ENCODE data around the gene TPSD1. TPM values are rescaled to one million over a fixed set of nuclear protein-coding genes. Genes with fewer than 3 reads are reported as not detected.

The TPSD1 gene
- total RNA-seq, 1 experiment from 2014 or later = 0.26 TPM

DNA sequence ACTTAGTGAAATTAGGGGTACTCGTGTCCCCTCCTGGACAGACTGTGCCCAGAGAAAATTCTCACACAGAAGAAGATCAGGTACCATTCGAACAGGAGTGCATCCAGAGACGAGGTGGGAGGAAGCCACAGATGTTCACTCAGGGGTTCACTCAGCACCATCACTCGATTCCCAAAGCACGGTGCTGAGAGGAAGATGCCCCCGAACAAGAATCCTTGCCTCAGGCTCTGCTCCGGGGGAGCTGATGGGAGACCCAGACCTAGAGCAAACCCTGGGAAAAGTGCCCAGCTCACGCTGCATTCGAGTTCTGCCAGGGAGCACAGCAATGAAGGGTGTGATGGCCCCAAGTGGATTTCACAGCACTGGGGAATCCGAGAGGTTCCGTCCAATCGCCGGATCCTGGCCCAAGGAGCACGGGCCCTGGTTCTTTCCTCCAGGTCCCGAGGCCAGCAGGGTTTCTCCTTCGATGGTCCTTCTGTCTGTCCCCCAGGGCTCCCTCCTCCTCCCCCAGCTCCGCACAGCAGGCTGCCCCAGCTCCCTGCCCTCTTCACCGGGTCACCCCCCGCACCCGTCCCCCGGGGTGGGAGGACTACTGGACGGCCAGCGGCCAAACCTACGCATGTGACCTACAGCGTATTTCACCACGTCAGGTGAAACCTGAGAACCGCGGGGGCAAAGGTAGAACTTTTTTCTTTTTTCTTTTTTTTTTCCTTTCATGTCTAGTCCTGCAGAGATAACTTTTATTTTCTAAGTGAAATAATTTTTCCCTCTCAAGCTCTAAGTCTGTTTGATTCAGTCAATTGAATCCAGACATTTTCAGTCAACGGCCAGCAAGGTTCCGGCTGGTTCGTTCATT lies 43.4 kb downstream of the TPSD1 start:
- BruUV-seq (replicated peaks) = no TSS peak
- in situ Hi-C loops (cut with HindIII; ENCODE audit: low pct_unique_long_range_greater_than_20kb, low sequenced_read_pairs) = no loop called here
- Histone ChIP-seq H3K9me3 (ENCODE audit: control insufficient read depth, insufficient read depth, low read depth, low read length) (no peaks in the 10 kb centered on the region), H3K4me1 (ENCODE audit: control insufficient read depth, insufficient read depth, low read length) (peaks cover 19% of the 10 kb centered on the region), H3K36me3 (ENCODE audit: control insufficient read depth, insufficient read depth, low read length) (no peaks in the 10 kb centered on the region), H3K27me3 (ENCODE audit: control insufficient read depth, insufficient read depth, low read length) (no peaks in the 10 kb centered on the region), H3K27ac (ENCODE audit: low read length) (peak overlapping the region; percentile 21), H3K4me3 (ENCODE audit: low read depth in 2 of 2, low read length in 2 of 2) (no peak overlapping the region)
- ChIA-PET CTCF (no interaction called here), POLR2A (interaction anchor here (0.6 kb wide), 1 partner anchor 28 kb away, joined by 3 read pairs; no protein-coding TSS in a partner anchor)
- ATAC-seq = no peak
- no peak for TF ChIP-seq TCF7L2 (IDR thresholded peaks at IDR 0.05; ENCODE audit: low read depth, low read length)
- no peak for TF ChIP-seq POLR2AphosphoS5 (IDR thresholded peaks at IDR 0.05; ENCODE audit: low read depth, low read length)
- TF ChIP-seq, protein P1, sequence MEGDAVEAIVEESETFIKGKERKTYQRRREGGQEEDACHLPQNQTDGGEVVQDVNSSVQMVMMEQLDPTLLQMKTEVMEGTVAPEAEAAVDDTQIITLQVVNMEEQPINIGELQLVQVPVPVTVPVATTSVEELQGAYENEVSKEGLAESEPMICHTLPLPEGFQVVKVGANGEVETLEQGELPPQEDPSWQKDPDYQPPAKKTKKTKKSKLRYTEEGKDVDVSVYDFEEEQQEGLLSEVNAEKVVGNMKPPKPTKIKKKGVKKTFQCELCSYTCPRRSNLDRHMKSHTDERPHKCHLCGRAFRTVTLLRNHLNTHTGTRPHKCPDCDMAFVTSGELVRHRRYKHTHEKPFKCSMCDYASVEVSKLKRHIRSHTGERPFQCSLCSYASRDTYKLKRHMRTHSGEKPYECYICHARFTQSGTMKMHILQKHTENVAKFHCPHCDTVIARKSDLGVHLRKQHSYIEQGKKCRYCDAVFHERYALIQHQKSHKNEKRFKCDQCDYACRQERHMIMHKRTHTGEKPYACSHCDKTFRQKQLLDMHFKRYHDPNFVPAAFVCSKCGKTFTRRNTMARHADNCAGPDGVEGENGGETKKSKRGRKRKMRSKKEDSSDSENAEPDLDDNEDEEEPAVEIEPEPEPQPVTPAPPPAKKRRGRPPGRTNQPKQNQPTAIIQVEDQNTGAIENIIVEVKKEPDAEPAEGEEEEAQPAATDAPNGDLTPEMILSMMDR (IDR thresholded peaks at IDR 0.05) = no peak
- no peak for DNase-seq (ENCODE audit: low read depth, low spot score)
- intact Hi-C loops (cut with micrococcal nuclease; ENCODE audit: unreplicated experiment) = no loop called here

DNA sequence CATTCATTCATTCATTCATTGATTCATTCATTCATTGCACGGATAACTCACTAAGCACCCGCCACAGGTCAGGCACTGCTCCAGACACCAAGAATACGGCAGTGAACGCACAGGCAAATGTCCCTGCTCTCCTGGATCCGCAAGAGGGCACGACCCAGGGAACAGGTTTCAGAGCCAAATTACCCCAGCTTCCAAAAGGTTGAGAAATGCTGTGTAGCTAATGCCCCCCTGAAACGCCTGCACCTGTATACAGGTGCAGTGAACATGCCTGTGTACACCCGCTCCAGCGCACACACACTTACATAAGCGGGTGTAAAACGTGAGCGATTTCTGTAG lies 44.0 kb downstream of the TPSD1 start:
- no peak overlapping the region for H3K27ac ChIP-seq (ENCODE audit: low read length)
- BruUV-seq (replicated peaks) = no TSS peak

More for the DNA sequence above, 44.0 kb downstream of the TPSD1 start:
- H3K9me3 ChIP-seq (ENCODE audit: control insufficient read depth, insufficient read depth, low read depth, low read length) = no peaks in the 10 kb centered on the region
- H3K27me3 ChIP-seq (ENCODE audit: control insufficient read depth, insufficient read depth, low read length) = no peaks in the 10 kb centered on the region
- no peak overlapping the region for H3K4me3 ChIP-seq (ENCODE audit: low read depth in 2 of 2, low read length in 2 of 2)
- TF ChIP-seq, protein P2, sequence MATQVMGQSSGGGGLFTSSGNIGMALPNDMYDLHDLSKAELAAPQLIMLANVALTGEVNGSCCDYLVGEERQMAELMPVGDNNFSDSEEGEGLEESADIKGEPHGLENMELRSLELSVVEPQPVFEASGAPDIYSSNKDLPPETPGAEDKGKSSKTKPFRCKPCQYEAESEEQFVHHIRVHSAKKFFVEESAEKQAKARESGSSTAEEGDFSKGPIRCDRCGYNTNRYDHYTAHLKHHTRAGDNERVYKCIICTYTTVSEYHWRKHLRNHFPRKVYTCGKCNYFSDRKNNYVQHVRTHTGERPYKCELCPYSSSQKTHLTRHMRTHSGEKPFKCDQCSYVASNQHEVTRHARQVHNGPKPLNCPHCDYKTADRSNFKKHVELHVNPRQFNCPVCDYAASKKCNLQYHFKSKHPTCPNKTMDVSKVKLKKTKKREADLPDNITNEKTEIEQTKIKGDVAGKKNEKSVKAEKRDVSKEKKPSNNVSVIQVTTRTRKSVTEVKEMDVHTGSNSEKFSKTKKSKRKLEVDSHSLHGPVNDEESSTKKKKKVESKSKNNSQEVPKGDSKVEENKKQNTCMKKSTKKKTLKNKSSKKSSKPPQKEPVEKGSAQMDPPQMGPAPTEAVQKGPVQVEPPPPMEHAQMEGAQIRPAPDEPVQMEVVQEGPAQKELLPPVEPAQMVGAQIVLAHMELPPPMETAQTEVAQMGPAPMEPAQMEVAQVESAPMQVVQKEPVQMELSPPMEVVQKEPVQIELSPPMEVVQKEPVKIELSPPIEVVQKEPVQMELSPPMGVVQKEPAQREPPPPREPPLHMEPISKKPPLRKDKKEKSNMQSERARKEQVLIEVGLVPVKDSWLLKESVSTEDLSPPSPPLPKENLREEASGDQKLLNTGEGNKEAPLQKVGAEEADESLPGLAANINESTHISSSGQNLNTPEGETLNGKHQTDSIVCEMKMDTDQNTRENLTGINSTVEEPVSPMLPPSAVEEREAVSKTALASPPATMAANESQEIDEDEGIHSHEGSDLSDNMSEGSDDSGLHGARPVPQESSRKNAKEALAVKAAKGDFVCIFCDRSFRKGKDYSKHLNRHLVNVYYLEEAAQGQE (IDR thresholded peaks at IDR 0.05; ENCODE audit: insufficient read depth in 1 of 2, low read depth in 2 of 2, low read length in 1 of 2) = no peak
- TF ChIP-seq, protein P1 (IDR thresholded peaks at IDR 0.05) = no peak
- TF ChIP-seq SIN3A (IDR thresholded peaks at IDR 0.05; ENCODE audit: borderline replicate concordance, insufficient read depth, low read depth, low read length) = no peak
- no peak for TF ChIP-seq TCF7L2 (IDR thresholded peaks at IDR 0.05; ENCODE audit: low read depth, low read length)
- intact Hi-C loops (cut with micrococcal nuclease; ENCODE audit: unreplicated experiment) (no loop called here), in situ Hi-C loops (cut with HindIII; ENCODE audit: low pct_unique_long_range_greater_than_20kb, low sequenced_read_pairs) (no loop called here)
- peaks cover 19% of the 10 kb centered on the region for H3K4me1 ChIP-seq (ENCODE audit: control insufficient read depth, insufficient read depth, low read length)
- ChIA-PET POLR2A (interaction anchor here (0.6 kb wide), 1 partner anchor 29 kb away, joined by 3 read pairs; no protein-coding TSS in a partner anchor), CTCF (interaction anchor here (0.7 kb wide), 1 partner anchor 60 kb away, joined by 3 read pairs; no protein-coding TSS in a partner anchor)
- DNase-seq (ENCODE audit: low read depth, low spot score) (no peak), ATAC-seq (no peak)
- H3K36me3 ChIP-seq (ENCODE audit: control insufficient read depth, insufficient read depth, low read length) = no peaks in the 10 kb centered on the region

All from Panc1 (cell line).